ENCODE measurements around the gene SLC30A7.

Gene SLC30A7

GRCh38 chr1:100969327-100969726, 73.4 kb downstream of the SLC30A7 start:
- H3K27me3 ChIP-seq (ENCODE audit: control insufficient read depth in 2 of 2, insufficient read depth in 2 of 2, low read length in 2 of 2) = no peaks in the 10 kb centered on the region
- peaks cover 8 to 19% of the 10 kb centered on the region in 2 donors for H3K36me3 ChIP-seq (ENCODE audit: control insufficient read depth in 2 of 2, insufficient read depth in 2 of 2, low read length in 2 of 2)
- H3K9ac ChIP-seq (ENCODE audit: low read depth in 1 of 2, low read length in 2 of 2) = no peak overlapping the region
- H3K27ac ChIP-seq (ENCODE audit: low read depth in 2 of 2, low read length in 2 of 2) = no peak overlapping the region
- H3K4me1 ChIP-seq (ENCODE audit: control insufficient read depth in 2 of 2, insufficient read depth in 2 of 2, low read length in 2 of 2) = no peaks in the 10 kb centered on the region
- H3K4me3 ChIP-seq (ENCODE audit: low read length in 2 of 2) = no peak overlapping the region
- no peaks in the 10 kb centered on the region for H3K9me3 ChIP-seq (ENCODE audit: control insufficient read depth in 2 of 2, low read length in 2 of 2)

- H3K9me3 ChIP-seq (ENCODE audit: control insufficient read depth in 2 of 2, low read length in 2 of 2) = no peaks in the 10 kb centered on the region
- H3K4me1 ChIP-seq (ENCODE audit: control insufficient read depth in 2 of 2, insufficient read depth in 2 of 2, low read length in 2 of 2) = no peaks in the 10 kb centered on the region
- H3K9ac ChIP-seq (ENCODE audit: low read depth in 1 of 2, low read length in 2 of 2) = no peak overlapping the region
- no peak overlapping the region for H3K4me3 ChIP-seq (ENCODE audit: low read length in 2 of 2)
- H3K27me3 ChIP-seq (ENCODE audit: control insufficient read depth in 2 of 2, insufficient read depth in 2 of 2, low read length in 2 of 2) = no peaks in the 10 kb centered on the region
- H3K36me3 ChIP-seq (ENCODE audit: control insufficient read depth in 2 of 2, insufficient read depth in 2 of 2, low read length in 2 of 2) = peaks cover 13 to 22% of the 10 kb centered on the region in 2 donors
- no peak overlapping the region for H3K27ac ChIP-seq (ENCODE audit: low read depth in 2 of 2, low read length in 2 of 2)
These were observed 75.1 kb downstream of the SLC30A7 start for GRCh38 chr1:100971021-100971420.

- Histone ChIP-seq H3K36me3 (ENCODE audit: control insufficient read depth in 2 of 2, insufficient read depth in 2 of 2, low read length in 2 of 2) (peaks cover 11 to 14% of the 10 kb centered on the region in 2 donors), H3K27me3 (ENCODE audit: control insufficient read depth in 2 of 2, insufficient read depth in 2 of 2, low read length in 2 of 2) (no peaks in the 10 kb centered on the region), H3K9me3 (ENCODE audit: control insufficient read depth in 2 of 2, low read length in 2 of 2) (no peaks in the 10 kb centered on the region), H3K9ac (ENCODE audit: low read depth in 1 of 2, low read length in 2 of 2) (no peak overlapping the region), H3K27ac (ENCODE audit: low read depth in 2 of 2, low read length in 2 of 2) (no peak overlapping the region), H3K4me3 (ENCODE audit: low read length in 2 of 2) (no peak overlapping the region), H3K4me1 (ENCODE audit: control insufficient read depth in 2 of 2, insufficient read depth in 2 of 2, low read length in 2 of 2) (no peaks in the 10 kb centered on the region)
These were observed 76.3 kb downstream of the SLC30A7 start for GRCh38 chr1:100972185-100972584.

- H3K36me3 ChIP-seq (ENCODE audit: control insufficient read depth in 2 of 2, insufficient read depth in 2 of 2, low read length in 2 of 2) = peaks cover 12 to 19% of the 10 kb centered on the region in 2 donors
These were observed 81.0 kb downstream of the SLC30A7 start for GRCh38 chr1:100976936-100977335.

GRCh38 chr1:100979631-100980030, 83.7 kb downstream of the SLC30A7 start:
- H3K36me3 ChIP-seq (ENCODE audit: control insufficient read depth in 2 of 2, insufficient read depth in 2 of 2, low read length in 2 of 2) = peaks cover 13 to 22% of the 10 kb centered on the region in 2 donors
- H3K27ac ChIP-seq (ENCODE audit: low read depth in 2 of 2, low read length in 2 of 2) = no peak overlapping the region
- H3K4me1 ChIP-seq (ENCODE audit: control insufficient read depth in 2 of 2, insufficient read depth in 2 of 2, low read length in 2 of 2) = no peaks in the 10 kb centered on the region
- no peak overlapping the region for H3K9ac ChIP-seq (ENCODE audit: low read depth in 1 of 2, low read length in 2 of 2)
- no peak overlapping the region for H3K4me3 ChIP-seq (ENCODE audit: low read length in 2 of 2)
- H3K27me3 ChIP-seq (ENCODE audit: control insufficient read depth in 2 of 2, insufficient read depth in 2 of 2, low read length in 2 of 2) = no peaks in the 10 kb centered on the region
- H3K9me3 ChIP-seq (ENCODE audit: control insufficient read depth in 2 of 2, low read length in 2 of 2) = no peaks in the 10 kb centered on the region

More at GRCh38 chr1:100976936-100977335, 81.0 kb downstream of the SLC30A7 start:
- H3K9ac ChIP-seq (ENCODE audit: low read depth in 1 of 2, low read length in 2 of 2) = no peak overlapping the region
- H3K27me3 ChIP-seq (ENCODE audit: control insufficient read depth in 2 of 2, insufficient read depth in 2 of 2, low read length in 2 of 2) = no peaks in the 10 kb centered on the region
- no peak overlapping the region for H3K27ac ChIP-seq (ENCODE audit: low read depth in 2 of 2, low read length in 2 of 2)
- no peaks in the 10 kb centered on the region for H3K9me3 ChIP-seq (ENCODE audit: control insufficient read depth in 2 of 2, low read length in 2 of 2)
- H3K4me1 ChIP-seq (ENCODE audit: control insufficient read depth in 2 of 2, insufficient read depth in 2 of 2, low read length in 2 of 2) = no peaks in the 10 kb centered on the region
- no peak overlapping the region for H3K4me3 ChIP-seq (ENCODE audit: low read length in 2 of 2)

- H3K27me3 ChIP-seq (ENCODE audit: control insufficient read depth in 2 of 2, insufficient read depth in 2 of 2, low read length in 2 of 2) = no peaks in the 10 kb centered on the region
- H3K9me3 ChIP-seq (ENCODE audit: control insufficient read depth in 2 of 2, low read length in 2 of 2) = no peaks in the 10 kb centered on the region
- H3K36me3 ChIP-seq (ENCODE audit: control insufficient read depth in 2 of 2, insufficient read depth in 2 of 2, low read length in 2 of 2) = peaks cover 5 to 9% of the 10 kb centered on the region in 2 donors
- no peak overlapping the region for H3K27ac ChIP-seq (ENCODE audit: low read depth in 2 of 2, low read length in 2 of 2)
- no peak overlapping the region for H3K4me3 ChIP-seq (ENCODE audit: low read length in 2 of 2)
- H3K4me1 ChIP-seq (ENCODE audit: control insufficient read depth in 2 of 2, insufficient read depth in 2 of 2, low read length in 2 of 2) = no peaks in the 10 kb centered on the region
- no peak overlapping the region for H3K9ac ChIP-seq (ENCODE audit: low read depth in 1 of 2, low read length in 2 of 2)
These were observed 86.9 kb downstream of the SLC30A7 start for GRCh38 chr1:100982793-100983192.

GRCh38 chr1:100988121-100988520, 92.2 kb downstream of the SLC30A7 start:
- Histone ChIP-seq H3K27me3 (ENCODE audit: control insufficient read depth in 2 of 2, insufficient read depth in 2 of 2, low read length in 2 of 2) (no peaks in the 10 kb centered on the region), H3K36me3 (ENCODE audit: control insufficient read depth in 2 of 2, insufficient read depth in 2 of 2, low read length in 2 of 2) (peaks cover 0 to 3% of the 10 kb centered on the region in 2 donors), H3K4me1 (ENCODE audit: control insufficient read depth in 2 of 2, insufficient read depth in 2 of 2, low read length in 2 of 2) (no peaks in the 10 kb centered on the region), H3K9ac (ENCODE audit: low read depth in 1 of 2, low read length in 2 of 2) (no peak overlapping the region), H3K4me3 (ENCODE audit: low read length in 2 of 2) (no peak overlapping the region), H3K9me3 (ENCODE audit: control insufficient read depth in 2 of 2, low read length in 2 of 2) (no peaks in the 10 kb centered on the region), H3K27ac (ENCODE audit: low read depth in 2 of 2, low read length in 2 of 2) (no peak overlapping the region)

- Histone ChIP-seq H3K4me1 (ENCODE audit: control insufficient read depth in 2 of 2, insufficient read depth in 2 of 2, low read length in 2 of 2) (no peaks in the 10 kb centered on the region), H3K27me3 (ENCODE audit: control insufficient read depth in 2 of 2, insufficient read depth in 2 of 2, low read length in 2 of 2) (no peaks in the 10 kb centered on the region), H3K36me3 (ENCODE audit: control insufficient read depth in 2 of 2, insufficient read depth in 2 of 2, low read length in 2 of 2) (peaks cover 0 to 3% of the 10 kb centered on the region in 2 donors), H3K9ac (ENCODE audit: low read depth in 1 of 2, low read length in 2 of 2) (no peak overlapping the region), H3K9me3 (ENCODE audit: control insufficient read depth in 2 of 2, low read length in 2 of 2) (no peaks in the 10 kb centered on the region), H3K27ac (ENCODE audit: low read depth in 2 of 2, low read length in 2 of 2) (no peak overlapping the region), H3K4me3 (ENCODE audit: low read length in 2 of 2) (no peak overlapping the region)
These were observed 93.6 kb downstream of the SLC30A7 start for GRCh38 chr1:100989306-100990077.

- Histone ChIP-seq H3K4me3 (ENCODE audit: low read length in 2 of 2) (no peak overlapping the region), H3K9ac (ENCODE audit: low read depth in 1 of 2, low read length in 2 of 2) (no peak overlapping the region), H3K27ac (ENCODE audit: low read depth in 2 of 2, low read length in 2 of 2) (no peak overlapping the region), H3K27me3 (ENCODE audit: control insufficient read depth in 2 of 2, insufficient read depth in 2 of 2, low read length in 2 of 2) (no peaks in the 10 kb centered on the region), H3K4me1 (ENCODE audit: control insufficient read depth in 2 of 2, insufficient read depth in 2 of 2, low read length in 2 of 2) (no peaks in the 10 kb centered on the region), H3K9me3 (ENCODE audit: control insufficient read depth in 2 of 2, low read length in 2 of 2) (no peaks in the 10 kb centered on the region), H3K36me3 (ENCODE audit: control insufficient read depth in 2 of 2, insufficient read depth in 2 of 2, low read length in 2 of 2) (peaks cover 4 to 5% of the 10 kb centered on the region in 2 donors)
These were observed 99.5 kb downstream of the SLC30A7 start for GRCh38 chr1:100995198-100995988.

- no peak overlapping the region for H3K27ac ChIP-seq (ENCODE audit: low read depth in 2 of 2, low read length in 2 of 2)
- peaks cover 7% of the 10 kb centered on the region in 2 donors for H3K36me3 ChIP-seq (ENCODE audit: control insufficient read depth in 2 of 2, insufficient read depth in 2 of 2, low read length in 2 of 2)
- no peaks in the 10 kb centered on the region for H3K9me3 ChIP-seq (ENCODE audit: control insufficient read depth in 2 of 2, low read length in 2 of 2)
- H3K4me3 ChIP-seq (ENCODE audit: low read length in 2 of 2) = no peak overlapping the region
- H3K4me1 ChIP-seq (ENCODE audit: control insufficient read depth in 2 of 2, insufficient read depth in 2 of 2, low read length in 2 of 2) = peaks cover 0 to 3% of the 10 kb centered on the region in 2 donors
- H3K9ac ChIP-seq (ENCODE audit: low read depth in 1 of 2, low read length in 2 of 2) = no peak overlapping the region
- no peaks in the 10 kb centered on the region for H3K27me3 ChIP-seq (ENCODE audit: control insufficient read depth in 2 of 2, insufficient read depth in 2 of 2, low read length in 2 of 2)
These were observed 102.5 kb downstream of the SLC30A7 start for GRCh38 chr1:100998426-100998825.

Measured in mucosa of rectum (tissue), 2 donors.